ENCODE data around the gene BRINP3.
"Not testable (repeated sequence)": the region's sequence is repeated elsewhere in the genome, so short reads cannot be mapped to it uniquely, and the experiment has no call there.

BRINP3 gene

DNA sequence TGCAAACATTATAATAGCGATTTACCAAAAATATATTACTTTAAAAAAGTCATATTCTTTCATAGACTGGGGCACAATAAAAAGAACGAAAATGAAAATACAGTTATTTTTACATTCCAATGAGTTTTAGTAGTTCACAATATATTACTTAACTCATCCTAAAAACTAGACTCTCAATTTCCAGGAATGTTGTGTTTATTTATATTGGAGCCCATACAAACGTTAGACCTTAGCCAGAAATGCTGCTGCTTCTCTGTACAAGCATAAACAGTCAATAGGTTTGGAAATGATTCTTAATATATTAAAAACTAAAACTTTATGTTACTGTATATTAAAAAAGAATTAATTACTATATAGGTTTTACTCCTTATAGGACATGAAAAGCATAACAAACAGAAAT, 302.3 kb downstream of the BRINP3 start:
- no peak for DNase-seq

DNA sequence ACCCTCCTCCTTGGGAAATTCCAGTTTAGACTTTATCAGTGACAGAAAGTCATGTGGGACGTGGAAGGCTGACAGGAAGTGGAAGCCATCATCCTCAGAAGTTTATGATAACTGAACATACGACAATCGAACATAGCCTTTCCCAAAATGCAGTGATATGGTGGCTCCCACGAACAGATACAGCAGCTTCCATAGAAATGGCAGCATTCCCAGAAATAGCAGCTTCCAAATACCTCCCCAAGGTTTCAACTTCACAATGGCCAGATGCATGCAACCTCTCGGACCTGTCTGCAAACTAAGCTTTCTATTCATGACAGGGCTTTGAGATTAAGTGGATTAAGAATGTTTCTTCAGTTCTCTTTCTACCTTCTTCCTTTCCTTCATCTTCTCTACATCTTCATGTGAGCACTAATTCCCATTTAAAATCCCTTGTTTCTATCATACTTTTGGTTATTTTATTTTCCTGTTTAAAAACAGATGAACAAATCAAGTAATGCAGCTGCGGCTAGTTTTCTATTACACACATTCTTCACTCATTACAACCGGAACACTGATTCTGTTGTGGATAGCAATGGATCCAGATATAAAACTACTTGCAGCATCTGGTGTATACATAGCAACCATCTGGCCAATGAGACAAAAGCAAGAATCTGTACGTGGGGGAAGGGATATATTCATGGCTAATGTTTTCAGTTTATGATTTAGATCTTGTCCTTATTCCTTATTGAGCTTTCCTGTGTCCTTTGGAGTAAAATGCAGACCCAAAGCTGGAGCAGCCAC, 304.8 kb downstream of the BRINP3 start:
- DNase-seq: no peak

DNA sequence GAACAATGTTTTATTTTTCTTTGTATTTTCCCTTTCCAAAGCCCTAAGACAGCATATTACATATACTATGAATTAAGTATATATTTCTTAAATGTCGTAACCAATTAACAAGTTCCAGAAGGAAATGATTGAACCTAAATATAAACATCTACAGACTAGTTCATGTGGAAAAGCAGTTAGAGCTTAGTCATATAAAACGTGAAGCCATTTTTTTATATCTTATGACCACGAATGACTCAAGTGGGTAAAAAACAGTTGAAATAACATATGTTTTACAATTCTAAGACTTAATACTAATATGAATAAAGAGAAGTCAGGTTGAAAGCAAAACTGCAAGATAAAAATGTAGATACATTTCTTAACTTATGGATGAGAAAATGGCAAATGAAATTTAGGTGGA, 307.3 kb downstream of the BRINP3 start:
- DNase-seq: no peak

DNA sequence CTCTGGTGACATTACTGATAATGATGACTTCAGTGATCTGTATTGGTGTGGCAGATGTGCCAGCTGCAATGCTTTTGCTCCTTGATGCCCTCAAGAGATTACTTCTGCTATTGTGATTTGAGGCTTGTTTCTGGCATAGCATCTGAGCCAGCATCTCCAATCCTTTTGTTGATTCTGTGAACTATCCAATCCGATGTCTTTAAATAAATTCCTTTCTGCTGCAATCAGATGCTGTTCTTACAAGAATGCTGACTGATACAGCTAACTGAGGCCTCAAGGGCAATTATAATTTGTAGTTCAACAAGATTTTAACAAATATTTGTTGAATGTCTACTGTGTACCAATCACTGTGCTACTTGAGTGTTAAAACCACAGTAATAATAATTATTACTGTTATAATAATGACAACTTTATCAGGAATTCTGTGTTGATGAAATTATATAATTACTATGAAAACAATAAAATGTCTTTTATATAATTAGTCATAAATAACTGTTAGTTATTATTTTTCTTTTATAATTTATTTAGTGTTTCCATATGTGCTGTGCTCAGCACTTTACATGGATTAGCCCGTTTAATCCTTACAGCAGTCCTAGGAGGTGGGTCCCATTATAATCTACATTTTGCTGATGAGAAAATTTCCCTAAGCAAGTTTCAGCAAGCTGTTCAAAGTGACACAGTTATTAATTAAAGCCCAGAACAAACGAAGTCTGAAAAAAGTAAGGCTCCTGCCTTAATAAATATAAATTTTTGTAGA, 308.2 kb downstream of the BRINP3 start:
- DNase-seq: no peak

DNA sequence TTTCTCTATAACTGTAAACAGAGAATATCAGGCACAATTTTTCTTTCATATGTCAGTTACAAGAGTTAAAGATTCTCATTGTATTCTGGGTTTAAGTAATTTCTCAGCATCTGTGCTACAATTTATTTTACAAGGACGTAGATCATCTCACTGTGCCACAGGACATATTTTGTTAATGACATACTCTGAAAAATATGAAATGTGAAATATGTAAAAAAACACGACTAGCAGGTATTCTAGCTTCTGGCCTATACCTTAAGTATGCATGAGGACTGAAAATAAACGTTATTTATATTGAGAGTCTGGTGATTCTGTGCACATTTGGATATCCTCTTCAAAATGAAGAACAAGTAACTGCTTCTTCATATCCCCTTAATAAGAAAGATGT, 308.8 kb downstream of the BRINP3 start:
- DNase-seq: no peak

DNA sequence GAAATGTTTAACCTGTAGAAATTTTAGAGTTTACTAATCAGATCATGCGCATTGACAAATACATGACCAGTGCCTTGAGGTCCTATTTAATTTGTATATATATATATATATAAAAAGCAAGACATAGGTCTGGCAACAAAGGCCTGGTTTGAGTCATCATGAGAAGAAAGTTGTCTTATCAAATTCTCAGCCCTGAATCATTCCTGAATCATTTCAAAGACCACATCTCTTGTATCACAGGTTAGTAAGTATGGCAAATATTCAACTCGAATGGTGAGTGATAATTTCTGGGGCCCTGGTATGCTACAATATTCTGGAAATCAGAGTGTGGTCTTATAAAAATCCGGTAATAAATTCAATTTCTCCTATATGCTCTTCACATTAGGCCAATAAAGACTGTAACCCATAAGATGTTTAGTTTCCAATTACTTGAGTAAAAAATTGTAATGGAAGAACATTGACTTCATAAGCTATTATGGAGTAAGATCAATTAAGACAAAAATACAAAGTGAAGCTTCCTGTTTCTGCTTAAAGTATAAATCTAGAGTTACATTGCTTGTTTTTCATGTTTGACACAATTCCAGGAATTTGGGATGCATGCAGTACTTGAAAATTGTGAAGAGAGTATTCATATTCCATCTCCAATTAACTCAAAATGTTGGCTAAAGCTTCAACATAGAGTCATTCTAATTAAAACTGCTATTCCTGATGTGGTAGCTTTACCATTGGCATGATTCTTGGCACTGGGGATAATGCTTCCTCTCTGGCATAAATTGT, 309.4 kb downstream of the BRINP3 start:
- no peak for DNase-seq

DNA sequence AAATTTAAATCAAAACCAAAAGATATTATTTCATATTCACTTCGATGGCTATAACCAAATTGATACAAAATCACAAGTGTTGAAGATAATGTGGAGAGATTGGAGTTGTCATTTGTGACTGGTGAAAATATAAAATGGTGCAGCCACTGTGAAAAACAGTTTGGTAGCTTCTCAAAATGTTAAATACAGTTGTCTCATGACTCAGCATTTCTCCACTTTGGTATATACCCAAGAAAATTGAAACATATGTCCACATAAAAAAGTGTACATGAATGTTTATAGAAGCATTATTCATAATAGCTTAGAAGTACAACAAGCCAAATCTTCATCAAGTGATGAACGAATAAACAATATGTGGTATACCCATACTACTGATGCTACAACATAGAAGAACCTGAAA, 318.5 kb downstream of the BRINP3 start:
- no peak for DNase-seq

DNA sequence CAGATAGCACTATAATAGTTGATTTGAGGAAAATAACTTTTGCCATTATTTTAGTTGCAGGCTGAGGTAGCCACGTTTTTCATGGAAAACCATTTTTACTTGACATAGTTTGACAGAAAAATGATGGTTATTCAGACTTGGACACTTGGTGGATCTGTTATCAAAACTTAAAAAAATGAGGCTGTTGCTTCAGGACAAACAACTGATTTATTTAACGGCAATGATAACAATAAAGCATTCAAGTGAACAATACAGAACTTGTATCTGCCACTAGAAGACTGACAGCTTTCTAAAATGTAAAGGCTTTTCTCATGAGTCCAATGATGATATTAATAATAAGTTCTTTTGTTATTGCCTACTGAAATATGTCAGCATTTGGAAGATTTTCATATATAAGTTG, 322.9 kb downstream of the BRINP3 start:
- no peak for DNase-seq

DNA sequence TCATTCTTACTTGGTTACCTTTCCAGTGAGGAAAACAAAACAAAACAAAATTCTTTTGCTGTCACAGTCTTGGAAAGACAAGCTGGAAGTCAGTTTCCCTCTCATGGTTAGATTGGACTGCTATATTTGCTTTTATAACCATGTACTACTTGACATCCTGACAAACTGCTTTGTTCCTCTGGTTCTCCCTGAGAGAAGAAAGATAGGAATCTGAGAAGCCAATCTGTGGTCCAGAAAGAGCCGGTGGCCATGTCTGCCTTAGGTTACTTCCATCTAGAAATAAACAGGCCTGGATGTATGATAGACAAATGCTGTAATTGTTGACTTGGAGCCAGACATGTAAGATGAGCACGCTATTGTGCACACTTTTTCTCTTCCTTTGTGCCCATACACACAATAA, 330.0 kb downstream of the BRINP3 start:
- no peak for DNase-seq

DNA sequence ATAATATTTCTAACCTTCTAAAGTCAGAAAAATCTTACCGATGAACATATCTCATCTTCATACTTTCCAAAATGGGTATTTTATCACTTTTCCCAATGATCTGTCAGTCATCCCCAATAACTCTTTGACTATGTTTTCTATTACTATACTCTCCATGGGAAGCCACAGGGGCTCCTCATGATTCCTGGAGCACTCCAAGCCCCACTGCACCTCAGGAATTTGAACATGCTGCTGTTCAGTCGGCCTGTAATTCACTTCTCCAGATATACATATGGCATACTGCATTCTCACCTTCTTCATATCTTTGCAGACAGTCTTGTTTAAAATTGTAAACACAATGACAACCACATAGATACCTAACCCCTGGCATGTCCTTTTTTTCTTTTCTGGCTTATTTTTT, 333.0 kb downstream of the BRINP3 start:
- DNase-seq: no peak

DNA sequence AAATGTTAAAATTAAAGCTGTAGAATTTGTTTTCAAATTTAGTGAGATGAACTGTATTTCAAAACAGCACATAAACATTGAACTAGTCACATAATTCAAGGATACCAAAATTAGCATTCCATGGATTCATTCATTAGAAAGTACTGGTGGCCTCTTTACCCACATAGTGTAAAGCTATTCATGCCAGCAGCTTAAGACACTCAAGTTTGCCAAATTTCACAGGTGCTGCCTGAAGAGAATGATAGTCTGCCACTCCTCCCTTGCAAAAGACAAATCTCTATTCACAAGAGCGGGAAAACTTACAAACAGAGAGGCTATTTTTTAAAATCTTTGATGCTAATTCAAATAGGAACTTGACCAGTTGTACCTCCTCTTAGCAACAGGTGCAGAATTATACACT, 337.0 kb downstream of the BRINP3 start:
- no peak for DNase-seq

DNA sequence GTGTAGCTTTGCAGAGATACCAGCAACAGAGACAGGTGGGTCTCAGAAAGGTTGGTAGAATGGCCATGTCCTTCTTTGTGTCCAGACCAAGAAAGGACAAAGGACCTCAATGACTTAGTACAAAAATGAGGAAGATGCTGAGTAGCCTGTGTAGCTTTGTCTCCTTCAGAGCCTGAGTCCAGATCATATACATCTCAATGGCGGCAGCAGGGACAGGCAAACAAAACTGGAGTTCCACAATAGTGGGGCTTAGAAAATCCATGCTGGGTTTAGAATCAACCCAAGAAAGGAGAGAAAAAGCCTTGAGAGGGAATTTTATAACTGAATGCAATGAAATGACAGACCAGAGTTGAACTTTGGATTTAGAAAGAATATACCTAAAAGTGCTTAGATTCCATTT, 339.0 kb downstream of the BRINP3 start:
- DNase-seq: no peak

DNA sequence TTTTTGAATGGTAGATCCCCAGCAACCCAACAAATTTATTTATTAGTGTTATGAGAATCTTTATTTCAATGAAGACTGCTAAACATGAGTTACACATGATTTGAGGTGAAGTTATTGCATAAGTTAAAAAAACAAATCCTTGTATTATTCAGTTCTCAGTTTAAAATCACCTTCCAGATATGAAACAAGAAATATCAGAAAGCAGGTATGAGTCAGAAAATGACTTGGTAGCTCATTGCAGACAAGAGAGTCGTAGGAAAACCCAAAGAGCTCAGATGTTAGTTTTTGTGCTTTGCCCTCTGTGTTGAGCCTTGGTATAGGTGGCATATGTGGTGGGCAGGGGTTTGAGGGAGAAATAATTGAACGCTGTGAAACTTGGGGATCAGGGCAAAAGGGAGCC, 339.4 kb downstream of the BRINP3 start:
- DNase-seq: no peak

DNA sequence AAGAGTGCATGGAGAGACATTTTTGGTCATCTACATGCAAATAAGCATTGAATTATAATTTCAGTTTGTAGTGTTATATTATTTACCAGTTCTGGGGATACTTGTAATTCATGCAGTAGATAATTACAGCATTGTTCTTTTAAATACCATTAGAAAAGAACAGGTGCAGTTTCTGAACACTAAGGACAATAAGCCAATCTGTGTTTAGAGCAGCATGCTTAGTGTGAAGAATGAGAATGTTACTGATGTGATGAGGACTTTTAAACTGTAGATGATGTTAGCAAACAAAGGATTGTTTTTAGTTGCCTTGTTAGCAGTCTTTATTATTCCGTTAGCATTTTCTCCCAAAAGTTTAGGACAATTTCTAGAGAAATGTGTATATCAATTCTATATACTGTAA, 348.3 kb downstream of the BRINP3 start:
- DNase-seq: no peak

DNA sequence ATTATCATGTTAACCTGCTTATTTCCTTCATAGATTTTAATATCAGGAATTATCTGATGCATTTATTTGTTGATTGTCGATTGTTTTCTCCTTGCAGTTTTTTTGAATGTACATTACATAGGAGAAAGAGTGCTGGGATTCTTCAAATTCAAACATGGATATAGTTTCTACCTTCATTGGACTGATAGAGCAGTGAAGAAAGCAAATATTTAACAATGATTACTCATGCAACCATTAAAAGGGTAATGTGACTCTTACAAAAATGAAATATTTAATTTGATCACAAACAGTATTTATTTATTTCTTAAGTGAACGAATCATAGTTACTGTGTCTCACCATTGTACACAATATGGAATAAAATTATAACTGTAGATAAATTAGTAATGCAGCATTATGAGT, 350.9 kb downstream of the BRINP3 start:
- no peak for DNase-seq

DNA sequence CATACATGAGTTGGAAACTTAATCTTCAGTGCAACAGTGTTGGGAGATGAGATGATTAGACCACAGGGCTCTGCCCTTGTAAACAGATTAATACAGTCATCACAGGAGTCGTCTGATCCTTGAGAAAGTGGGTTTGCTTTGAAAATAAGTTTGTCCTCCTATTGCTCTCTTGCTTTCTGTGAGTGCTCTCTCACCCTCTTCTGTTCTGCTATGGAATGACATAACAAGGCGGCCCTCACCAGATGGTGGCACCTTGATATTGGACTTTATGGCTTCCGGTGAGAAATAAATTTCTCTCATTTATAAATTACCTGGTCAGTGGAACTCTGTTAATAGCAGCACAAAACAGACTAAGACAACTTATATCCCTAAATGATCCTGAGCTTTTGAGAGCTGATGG, 353.6 kb downstream of the BRINP3 start:
- DNase-seq: no peak

DNA sequence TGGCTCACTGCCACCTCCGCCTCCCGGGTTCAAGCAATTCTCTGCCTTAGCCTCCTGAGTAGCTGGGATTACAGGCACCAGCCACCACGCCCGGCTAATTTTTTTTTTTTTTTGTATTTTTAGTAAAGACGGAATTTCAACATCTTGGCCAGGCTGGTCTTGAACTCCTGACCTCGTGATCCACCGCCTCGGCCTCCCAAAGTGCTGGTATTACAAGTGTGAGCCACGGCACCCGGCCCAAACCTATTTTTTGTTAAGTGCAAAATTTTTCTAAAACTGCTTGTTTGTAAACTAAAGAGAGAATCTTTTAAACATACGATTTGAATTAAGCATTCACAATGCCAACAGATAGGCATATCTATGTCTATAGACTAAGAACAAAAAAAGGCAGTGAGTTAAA, 357.1 kb downstream of the BRINP3 start:
- not testable (repeated sequence) for DNase-seq

DNA sequence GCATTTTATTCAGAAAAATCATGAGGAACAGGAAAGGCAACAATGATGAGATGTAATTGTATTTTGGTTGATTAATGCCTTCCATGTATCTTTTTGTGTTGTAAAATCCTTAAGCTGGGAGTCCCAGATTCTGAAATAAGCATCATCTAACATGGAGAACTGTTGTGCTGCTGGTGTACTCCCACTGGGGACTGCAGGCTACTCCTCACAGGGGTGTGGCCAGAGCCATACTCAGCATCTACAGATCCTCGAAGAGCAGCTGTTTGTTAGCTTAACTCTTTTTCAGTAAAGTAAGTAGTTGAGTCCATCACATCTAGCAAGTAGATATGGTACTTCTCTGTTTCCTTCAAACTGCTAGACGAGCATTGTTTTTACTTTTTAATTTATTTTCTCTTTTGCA, 358.0 kb downstream of the BRINP3 start:
- DNase-seq: no peak

DNA sequence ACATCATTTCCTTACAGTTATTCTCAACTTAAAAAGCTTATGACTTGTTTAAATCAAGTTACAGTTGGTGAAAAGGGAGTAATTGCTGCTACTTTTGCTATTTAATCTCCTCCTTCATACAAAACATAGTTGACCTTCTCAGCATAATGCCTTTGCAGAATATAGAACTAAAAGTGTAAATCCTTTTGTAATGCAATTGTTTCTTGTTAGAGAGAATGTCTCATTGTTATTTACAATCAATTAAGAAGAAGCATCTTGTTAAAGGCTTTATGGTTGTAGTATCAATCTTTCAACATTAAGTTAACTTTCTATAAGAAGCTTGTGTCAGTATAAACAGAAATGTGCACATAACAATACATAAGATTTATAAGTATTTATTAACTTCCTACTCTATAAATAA, 360.7 kb downstream of the BRINP3 start:
- no peak for DNase-seq

DNA sequence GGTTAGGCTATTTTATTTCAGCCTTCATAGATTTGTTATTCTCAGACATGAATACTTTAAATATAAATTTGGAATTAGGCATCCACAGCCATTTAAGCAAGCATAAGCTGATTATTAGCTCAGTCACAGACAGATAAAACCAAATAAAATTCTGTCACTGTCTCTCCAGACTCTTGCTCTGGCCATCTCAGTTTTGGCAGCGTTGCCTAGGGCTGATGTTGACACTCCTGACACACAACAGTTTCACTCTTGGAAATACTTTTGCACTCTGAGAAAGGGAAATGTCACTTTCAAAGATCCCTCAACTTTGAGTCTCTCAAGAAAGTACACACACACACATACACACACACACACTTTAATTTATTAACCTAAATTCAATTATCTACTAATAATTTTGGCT, 372.7 kb downstream of the BRINP3 start:
- no peak for DNase-seq

DNA sequence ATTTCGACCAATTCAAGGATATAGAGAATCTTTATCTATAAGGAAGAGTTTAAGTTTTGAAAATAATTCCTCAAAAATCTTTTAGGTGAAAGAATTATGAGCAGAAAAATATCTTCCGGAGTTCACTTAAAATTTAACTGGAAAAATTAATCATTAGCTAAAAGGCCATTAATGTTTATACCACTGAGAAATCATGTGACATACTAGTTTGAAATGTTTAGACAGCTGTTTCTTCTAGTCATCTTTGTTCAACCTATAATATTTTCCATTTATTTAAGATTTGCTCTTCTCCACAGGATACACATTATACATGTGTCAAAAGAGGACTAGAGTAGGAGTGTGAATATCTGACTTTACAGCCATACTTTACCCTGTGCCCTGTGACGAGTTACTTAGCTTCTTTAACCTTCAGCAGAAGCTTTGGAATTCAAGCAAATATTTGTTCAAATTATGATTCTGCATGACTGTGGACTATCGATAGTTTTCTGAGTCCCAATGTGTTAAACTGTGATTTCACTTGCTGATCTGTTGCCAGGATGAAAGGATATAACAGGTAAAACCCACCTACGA, 374.8 kb downstream of the BRINP3 start:
- no peak for DNase-seq

DNA sequence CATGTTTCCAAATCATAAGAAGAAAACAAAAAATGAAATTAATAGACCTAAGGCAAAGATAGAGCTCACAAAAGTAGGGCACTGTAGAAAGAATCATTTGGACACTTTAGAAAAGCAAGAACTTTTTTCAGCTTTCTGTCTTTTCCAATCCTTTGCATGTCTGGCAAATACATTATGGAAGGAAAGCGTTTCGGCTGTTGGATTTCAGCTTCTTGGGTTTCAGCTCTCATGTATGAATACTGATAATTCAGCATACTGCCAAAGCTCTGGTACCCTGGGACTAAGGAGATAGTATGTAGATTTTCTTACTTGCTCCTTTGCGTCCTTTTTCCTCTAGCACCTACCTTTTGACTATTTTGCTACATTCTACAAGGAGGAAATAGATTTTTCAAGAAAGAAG, 375.9 kb downstream of the BRINP3 start:
- no peak for DNase-seq

DNA sequence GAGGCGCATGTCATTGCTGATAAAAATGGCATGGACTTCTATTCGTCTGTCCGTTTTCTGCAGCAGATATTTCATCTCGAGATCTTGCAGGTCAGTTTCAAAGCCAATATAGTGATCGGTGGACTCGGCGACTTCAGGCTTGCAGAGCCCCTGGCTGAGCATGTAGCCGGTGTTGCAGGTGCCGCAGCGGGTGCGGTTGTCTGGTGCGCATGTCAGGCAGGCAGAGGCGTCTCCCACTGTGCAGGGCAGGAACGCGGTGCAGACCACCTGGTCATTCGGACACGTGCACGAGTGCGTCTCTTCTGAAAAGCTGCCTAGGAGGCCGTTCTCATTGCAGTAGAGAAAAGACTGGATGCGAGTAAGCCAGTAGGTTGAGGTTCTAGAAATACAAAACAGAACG, 378.9 kb downstream of the BRINP3 start:
- no peak for DNase-seq

DNA sequence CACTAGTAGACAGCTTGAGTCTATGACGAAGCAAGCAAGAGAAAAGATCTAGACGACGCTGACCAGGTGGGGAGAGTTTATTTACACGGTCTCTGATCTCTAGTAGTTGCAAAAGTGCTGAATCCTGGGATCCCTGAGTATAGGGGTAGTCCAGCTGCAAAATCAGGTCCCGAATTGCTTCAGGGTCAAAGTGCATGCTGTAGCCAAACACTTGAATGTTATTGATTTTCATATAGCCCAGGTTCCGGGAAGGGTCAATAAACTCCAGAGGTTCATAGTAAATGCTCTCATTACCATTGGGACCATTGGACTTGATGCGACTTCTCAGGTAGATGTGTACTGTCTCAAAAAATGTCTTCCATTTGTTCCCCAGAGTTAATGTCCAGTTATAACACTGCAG, 379.6 kb downstream of the BRINP3 start:
- DNase-seq: no peak
